ENCODE data around the gene NOC3L. TPM values are rescaled to one million over a fixed set of nuclear protein-coding genes. Genes with fewer than 3 reads are reported as not detected.
"Not testable (repeated sequence)": the region's sequence is repeated elsewhere in the genome, so short reads cannot be mapped to it uniquely, and the experiment has no call there.

The NOC3L gene
- total and polyA plus RNA-seq, 10 of the 15 experiments (the other 5 are each of a cell fraction or from before 2014, with no cell fraction given) = 27.8 to 51.4 (median 40.5) TPM

- in situ Hi-C loops (cut with MboI) (no loop called here), intact Hi-C loops (cut with micrococcal nuclease; ENCODE audit: unreplicated experiment) (no loop called here)
- H4K20me1 ChIP-seq (ENCODE audit: control insufficient read depth, insufficient read depth) = no peaks in the 10 kb centered on the region
- TF ChIP-seq TAF1 (IDR thresholded peaks at IDR 0.05; ENCODE audit: borderline replicate concordance, low read depth, low read length) (no peak), REST (IDR thresholded peaks at IDR 0.05; ENCODE audit: low read depth, low read length) (no peak), HDGF (IDR thresholded peaks at IDR 0.05) (no peak)
- TF ChIP-seq, protein P1, sequence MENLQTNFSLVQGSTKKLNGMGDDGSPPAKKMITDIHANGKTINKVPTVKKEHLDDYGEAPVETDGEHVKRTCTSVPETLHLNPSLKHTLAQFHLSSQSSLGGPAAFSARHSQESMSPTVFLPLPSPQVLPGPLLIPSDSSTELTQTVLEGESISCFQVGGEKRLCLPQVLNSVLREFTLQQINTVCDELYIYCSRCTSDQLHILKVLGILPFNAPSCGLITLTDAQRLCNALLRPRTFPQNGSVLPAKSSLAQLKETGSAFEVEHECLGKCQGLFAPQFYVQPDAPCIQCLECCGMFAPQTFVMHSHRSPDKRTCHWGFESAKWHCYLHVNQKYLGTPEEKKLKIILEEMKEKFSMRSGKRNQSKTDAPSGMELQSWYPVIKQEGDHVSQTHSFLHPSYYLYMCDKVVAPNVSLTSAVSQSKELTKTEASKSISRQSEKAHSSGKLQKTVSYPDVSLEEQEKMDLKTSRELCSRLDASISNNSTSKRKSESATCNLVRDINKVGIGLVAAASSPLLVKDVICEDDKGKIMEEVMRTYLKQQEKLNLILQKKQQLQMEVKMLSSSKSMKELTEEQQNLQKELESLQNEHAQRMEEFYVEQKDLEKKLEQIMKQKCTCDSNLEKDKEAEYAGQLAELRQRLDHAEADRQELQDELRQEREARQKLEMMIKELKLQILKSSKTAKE (IDR thresholded peaks at IDR 0.05; ENCODE audit: low read depth, poor library complexity, severe bottlenecking) = no peak
- TF ChIP-seq, protein P2, sequence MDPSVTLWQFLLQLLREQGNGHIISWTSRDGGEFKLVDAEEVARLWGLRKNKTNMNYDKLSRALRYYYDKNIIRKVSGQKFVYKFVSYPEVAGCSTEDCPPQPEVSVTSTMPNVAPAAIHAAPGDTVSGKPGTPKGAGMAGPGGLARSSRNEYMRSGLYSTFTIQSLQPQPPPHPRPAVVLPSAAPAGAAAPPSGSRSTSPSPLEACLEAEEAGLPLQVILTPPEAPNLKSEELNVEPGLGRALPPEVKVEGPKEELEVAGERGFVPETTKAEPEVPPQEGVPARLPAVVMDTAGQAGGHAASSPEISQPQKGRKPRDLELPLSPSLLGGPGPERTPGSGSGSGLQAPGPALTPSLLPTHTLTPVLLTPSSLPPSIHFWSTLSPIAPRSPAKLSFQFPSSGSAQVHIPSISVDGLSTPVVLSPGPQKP (IDR thresholded peaks at IDR 0.05; ENCODE audit: low read depth, low read length) = no peak
- no peak overlapping the region for H3K9ac ChIP-seq (ENCODE audit: control insufficient read depth, insufficient read depth, low read length)
- ChIA-PET CTCF (no interaction called here), POLR2A (no interaction called here), SMC1A (ENCODE audit: uncharacterized antibody, unreplicated experiment) (interaction anchor here (0.6 to 1.8 kb wide), 2 partner anchors 15 to 57 kb away, joined by 3 to 4 read pairs; no protein-coding TSS in a partner anchor), RAD21 (ENCODE audit: unreplicated experiment) (no interaction called here)
- H3K27ac ChIP-seq (ENCODE audit: control insufficient read depth, insufficient read depth) = no peak overlapping the region
- BruUV-seq (replicated peaks) = no TSS peak
- no peak overlapping the region for H3K4me3 ChIP-seq
- no peaks in the 10 kb centered on the region for H3K9me3 ChIP-seq (replicated peaks; ENCODE audit: control insufficient read depth, insufficient read depth, low read length)
- no peaks in the 10 kb centered on the region for H3K27me3 ChIP-seq (replicated peaks in 1 of 2; ENCODE audit: control insufficient read depth in 2 of 2, insufficient read depth in 2 of 2, low read length in 1 of 2)
- no peaks in the 10 kb centered on the region for H3K36me3 ChIP-seq (ENCODE audit: control insufficient read depth in 2 of 2, insufficient read depth in 2 of 2, low read length in 1 of 2)
- no peak overlapping the region for H3K4me2 ChIP-seq (ENCODE audit: control insufficient read depth, insufficient read depth)
- no peak for ATAC-seq
- H2AFZ ChIP-seq (ENCODE audit: control insufficient read depth, low read depth, low read length) = no peak overlapping the region
- H3K79me2 ChIP-seq (ENCODE audit: control insufficient read depth, insufficient read depth, low read length) = no peaks in the 10 kb centered on the region; the same call in 1 of the 2 replicates
- H3K4me1 ChIP-seq (ENCODE audit: control insufficient read depth, insufficient read depth, low read length) = no peaks in the 10 kb centered on the region
- 45% methylated on average over 12 of the region's 12 CpGs for WGBS (ENCODE audit: insufficient coverage, insufficient replicate concordance, low lambda C conversion rate, missing lambda C conversion rate)
- no peak for DNase-seq (ENCODE audit: low read depth, low spot score)
- FAIRE-seq = no peak
These were observed 35.0 kb upstream of the NOC3L start for GRCh38 chr10:94397549-94398370.

- H3K4me2 ChIP-seq (ENCODE audit: control insufficient read depth, insufficient read depth); H3K4me3 ChIP-seq; in situ Hi-C loops (cut with MboI); RAD21 ChIA-PET (ENCODE audit: unreplicated experiment); H3K9me3 ChIP-seq (replicated peaks; ENCODE audit: control insufficient read depth, insufficient read depth, low read length); FAIRE-seq; H4K20me1 ChIP-seq (ENCODE audit: control insufficient read depth, insufficient read depth); H2AFZ ChIP-seq (ENCODE audit: control insufficient read depth, low read depth, low read length); H3K36me3 ChIP-seq (ENCODE audit: control insufficient read depth in 2 of 2, insufficient read depth in 2 of 2, low read length in 1 of 2); H3K4me1 ChIP-seq (ENCODE audit: control insufficient read depth, insufficient read depth, low read length); BruUV-seq (replicated peaks); SMC1A ChIA-PET (ENCODE audit: uncharacterized antibody, unreplicated experiment); DNase-seq (ENCODE audit: low read depth, low spot score); ATAC-seq; intact Hi-C loops (cut with micrococcal nuclease; ENCODE audit: unreplicated experiment); H3K9ac ChIP-seq (ENCODE audit: control insufficient read depth, insufficient read depth, low read length); H3K27me3 ChIP-seq (replicated peaks in 1 of 2; ENCODE audit: control insufficient read depth in 2 of 2, insufficient read depth in 2 of 2, low read length in 1 of 2); POLR2A ChIA-PET; H3K27ac ChIP-seq (ENCODE audit: control insufficient read depth, insufficient read depth); H3K79me2 ChIP-seq (ENCODE audit: control insufficient read depth, insufficient read depth, low read length): not testable (repeated sequence)
- 58% methylated on average over 9 of the region's 9 CpGs for WGBS (ENCODE audit: insufficient coverage, insufficient replicate concordance, low lambda C conversion rate, missing lambda C conversion rate)
- CTCF ChIA-PET = interaction anchor here (1.2 kb wide), 1 partner anchor 90 kb away, joined by 3 read pairs; no protein-coding TSS in a partner anchor
These were observed 29.4 kb upstream of the NOC3L start for GRCh38 chr10:94392117-94392516.

All from GM12878 (cell line).